Astrocyte (in vitro differentiated cells and primary cell): ENCODE results near the gene MAVS. TPM values are rescaled to one million over a fixed set of nuclear protein-coding genes. Genes with fewer than 3 reads are reported as not detected.
"Not testable (repeated sequence)": the region's sequence is repeated elsewhere in the genome, so short reads cannot be mapped to it uniquely, and the experiment has no call there.

Source experiments
- DNase-seq: peaks from one replicate; pipeline ENCODE4 v3.0.0-alpha.2; 2010; ENCODE audit warnings: low read depth
- FAIRE-seq: peaks from 2 replicates; lab custom pipeline; 2011; peaks lifted over from hg19 to GRCh38; lab: Jason Lieb, UNC
- H2AFZ ChIP-seq: 2 replicates; pipeline ENCODE4 v1.6.0; 2012; ENCODE audit warnings: low read depth, low read length, inconsistent platforms
- H3K27ac ChIP-seq: 2 replicates; pipeline ENCODE4 v1.5.1; 2011; ENCODE audit warnings: low read depth, low read length, inconsistent platforms
- H3K27me3 ChIP-seq: 2 replicates; pipeline ENCODE4 v1.6.0; 2011; ENCODE audit warnings: low read length, inconsistent platforms; ENCODE audit not compliant: insufficient read depth
- H3K36me3 ChIP-seq: 2 replicates; pipeline ENCODE4 v1.5.1; 2011; ENCODE audit warnings: low read length, inconsistent platforms; ENCODE audit not compliant: insufficient read depth
- H3K4me1 ChIP-seq: 2 replicates; pipeline ENCODE4 v1.5.1; 2011; ENCODE audit warnings: low read length, inconsistent platforms; ENCODE audit not compliant: insufficient read depth
- H3K4me2 ChIP-seq: 2 replicates; pipeline ENCODE4 v1.6.0; 2012; ENCODE audit warnings: low read length, inconsistent platforms
- H3K4me3 ChIP-seq: 2 replicates; pipeline ENCODE4 v1.5.1; 2011; ENCODE audit warnings: low read depth, mild to moderate bottlenecking, low read length, inconsistent platforms; ENCODE audit not compliant: insufficient read depth
- H3K79me2 ChIP-seq: 2 replicates; pipeline ENCODE4 v1.6.0; 2012; ENCODE audit warnings: mild to moderate bottlenecking, low read length, inconsistent platforms; ENCODE audit not compliant: insufficient read depth
- H3K9ac ChIP-seq: 2 replicates; pipeline ENCODE4 v1.6.0; 2012; ENCODE audit warnings: mild to moderate bottlenecking, low read length, inconsistent platforms
- H3K9me3 ChIP-seq: 2 replicates; pipeline ENCODE4 v1.5.1; 2012; ENCODE audit warnings: low read depth, mild to moderate bottlenecking, low read length, inconsistent platforms; ENCODE audit not compliant: insufficient read depth
- H4K20me1 ChIP-seq: 2 replicates; pipeline ENCODE4 v1.6.0; 2012; ENCODE audit warnings: low read length, inconsistent platforms; ENCODE audit not compliant: insufficient read depth
- H3K27ac Mint-ChIP-seq: one replicate; pipeline ENCODE4 v1.8.0; 2021; ENCODE audit warnings: mild to moderate bottlenecking, mixed read lengths; ENCODE audit not compliant: unreplicated experiment
- H3K27me3 Mint-ChIP-seq: one replicate; pipeline ENCODE4 v1.8.0; 2021; ENCODE audit warnings: low read depth, mixed read lengths; ENCODE audit not compliant: unreplicated experiment
- H3K36me3 Mint-ChIP-seq: one replicate; pipeline ENCODE4 v1.8.0; 2021; ENCODE audit warnings: low read depth, mixed read lengths; ENCODE audit not compliant: unreplicated experiment
- H3K4me1 Mint-ChIP-seq: one replicate; pipeline ENCODE4 v1.8.0; 2021; ENCODE audit warnings: low read depth, mixed read lengths; ENCODE audit not compliant: unreplicated experiment
- H3K4me3 Mint-ChIP-seq: one replicate; pipeline ENCODE4 v1.8.0; 2021; ENCODE audit warnings: mild to moderate bottlenecking, moderate library complexity, mixed read lengths; ENCODE audit not compliant: unreplicated experiment
- H3K9me3 Mint-ChIP-seq: one replicate; pipeline ENCODE4 v1.8.0; 2021; ENCODE audit warnings: mild to moderate bottlenecking, mixed read lengths; ENCODE audit not compliant: unreplicated experiment
- CTCF ChIP-seq: IDR thresholded peaks from 2 replicates; pipeline ENCODE4 v1.5.1; 2011; ENCODE audit warnings: low read depth, mild to moderate bottlenecking, inconsistent platforms, low read length, moderate library complexity; ENCODE audit not compliant: insufficient read depth
- EZH2 ChIP-seq: IDR thresholded peaks from 2 replicates; pipeline ENCODE4 v1.6.1; 2012; ENCODE audit warnings: mild to moderate bottlenecking, low read length, inconsistent platforms; ENCODE audit not compliant: insufficient read depth
- total RNA-seq: library from RNA; stranded (reverse); gene quantifications from 2 replicates; pipeline ENCODE4 v1.2.1, GENCODE V29; 2021

MAVS gene
- total RNA-seq, 1 donor from 2014 or later, result 42.1 TPM

DNA sequence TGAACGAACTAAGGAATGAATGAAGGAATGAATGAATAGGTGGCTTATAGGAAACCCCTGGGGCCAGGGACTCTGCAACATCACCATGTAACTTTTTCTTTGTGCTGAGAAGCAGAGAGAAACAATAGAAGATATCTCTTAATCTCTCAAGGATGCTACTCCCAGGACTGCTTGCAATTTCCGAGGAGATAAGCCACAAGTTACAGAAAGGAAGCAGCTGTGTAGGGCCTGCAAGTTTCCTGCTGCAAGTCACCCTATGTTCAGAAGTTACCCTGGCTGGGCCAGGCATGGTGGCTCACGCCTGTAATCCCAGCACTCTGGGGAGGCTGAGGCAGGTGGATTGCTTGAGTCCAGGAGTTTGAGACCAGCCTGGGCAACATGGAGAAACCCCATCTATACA is 7.3 kb upstream of the MAVS start:
- H3K36me3 ChIP-seq, result no peaks in the 10 kb centered on the region
- no peak overlapping the region for H3K9ac ChIP-seq
- no peak for DNase-seq
- H3K4me3 ChIP-seq, result no peak overlapping the region
- no peaks in the 10 kb centered on the region for H3K27me3 ChIP-seq
- no peak for FAIRE-seq
- H3K4me3 Mint-ChIP-seq, result no peak overlapping the region
- no peak overlapping the region for H3K4me2 ChIP-seq
- no peak overlapping the region for H3K27ac Mint-ChIP-seq
- no peaks in the 10 kb centered on the region for H3K27me3 Mint-ChIP-seq
- H3K27ac ChIP-seq, result no peak overlapping the region
- TF ChIP-seq EZH2 (no peak), CTCF (no peak)
- no peaks in the 10 kb centered on the region for H3K79me2 ChIP-seq
- no peaks in the 10 kb centered on the region for H3K9me3 ChIP-seq
- H3K4me1 ChIP-seq, result peaks cover 9% of the 10 kb centered on the region
- H4K20me1 ChIP-seq, result no peaks in the 10 kb centered on the region
- peaks cover 3% of the 10 kb centered on the region for H3K4me1 Mint-ChIP-seq
- no peak overlapping the region for H2AFZ ChIP-seq
- peaks cover 4% of the 10 kb centered on the region for H3K36me3 Mint-ChIP-seq
- no peaks in the 10 kb centered on the region for H3K9me3 Mint-ChIP-seq

DNA sequence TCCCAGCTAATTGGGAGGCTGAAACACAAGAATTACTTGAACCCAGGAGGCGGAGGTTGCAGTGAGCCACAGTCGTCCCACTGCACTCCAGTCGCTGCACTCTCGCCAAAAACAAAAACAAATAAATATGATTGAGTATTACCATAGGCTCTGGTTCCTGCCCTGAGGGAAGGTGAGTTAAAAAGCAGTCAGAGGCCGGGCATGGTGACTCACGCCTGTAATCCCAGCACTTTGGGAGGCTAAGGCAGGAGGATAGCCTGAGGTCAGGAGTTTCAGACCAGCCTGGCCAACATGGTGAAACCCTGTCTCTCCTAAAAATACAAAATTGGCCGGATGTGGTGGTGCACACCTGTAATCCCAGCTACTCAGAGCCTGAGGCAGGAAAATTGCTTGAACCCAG is 6.4 kb upstream of the MAVS start:
- H3K9ac ChIP-seq, DNase-seq, H2AFZ ChIP-seq, H4K20me1 ChIP-seq, FAIRE-seq, H3K36me3 ChIP-seq, H3K79me2 ChIP-seq, H3K36me3 Mint-ChIP-seq, H3K4me2 ChIP-seq, H3K4me3 ChIP-seq, H3K27ac ChIP-seq, H3K27ac Mint-ChIP-seq, H3K4me1 ChIP-seq, H3K27me3 ChIP-seq, H3K27me3 Mint-ChIP-seq, H3K9me3 Mint-ChIP-seq, H3K9me3 ChIP-seq, H3K4me1 Mint-ChIP-seq, H3K4me3 Mint-ChIP-seq: not testable (repeated sequence)

DNA sequence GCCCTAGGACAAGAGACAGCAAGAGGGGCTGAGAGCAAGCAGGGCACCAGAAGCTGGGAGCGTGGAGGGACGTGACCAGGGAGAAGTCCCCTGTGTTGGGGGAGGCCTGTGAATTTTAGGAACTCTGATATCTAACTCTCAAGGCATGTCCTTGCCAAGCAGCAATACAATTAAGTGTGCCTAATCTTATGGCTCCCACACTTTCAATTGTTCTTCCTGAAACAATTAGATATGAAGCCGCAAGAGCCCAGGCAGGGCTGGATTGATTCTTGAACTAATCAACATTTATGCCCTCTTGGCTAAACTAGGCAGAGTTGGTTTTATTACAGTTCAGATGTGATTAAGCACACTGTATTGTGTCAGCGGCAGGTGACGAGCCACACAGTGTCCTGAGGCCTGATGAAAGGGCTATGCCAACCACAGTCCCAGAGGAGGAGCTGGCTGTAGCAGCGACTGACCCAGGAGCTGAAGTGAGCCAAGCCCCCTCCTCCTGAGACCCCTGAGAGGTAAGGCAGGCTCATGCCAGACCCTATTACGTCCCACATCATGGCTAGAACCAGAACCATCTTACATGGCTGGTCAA is 4.2 kb upstream of the MAVS start:
- peaks cover 14% of the 10 kb centered on the region for H3K79me2 ChIP-seq
- FAIRE-seq (no peak), DNase-seq (no peak)
- peaks cover under 1% of the 10 kb centered on the region for H4K20me1 ChIP-seq
- peaks cover 14% of the 10 kb centered on the region for H3K4me1 ChIP-seq
- no peak overlapping the region for H3K27ac Mint-ChIP-seq
- peaks cover 3% of the 10 kb centered on the region for H3K4me1 Mint-ChIP-seq
- no peak for TF ChIP-seq CTCF
- no peak for TF ChIP-seq EZH2
- H3K9ac ChIP-seq, result no peak overlapping the region
- no peaks in the 10 kb centered on the region for H3K27me3 Mint-ChIP-seq
- no peaks in the 10 kb centered on the region for H3K9me3 Mint-ChIP-seq
- no peak overlapping the region for H2AFZ ChIP-seq
- H3K27me3 ChIP-seq, result no peaks in the 10 kb centered on the region
- no peaks in the 10 kb centered on the region for H3K36me3 ChIP-seq
- no peaks in the 10 kb centered on the region for H3K9me3 ChIP-seq
- H3K4me2 ChIP-seq, result no peak overlapping the region
- no peak overlapping the region for H3K4me3 ChIP-seq
- no peaks in the 10 kb centered on the region for H3K36me3 Mint-ChIP-seq
- H3K4me3 Mint-ChIP-seq, result no peak overlapping the region
- H3K27ac ChIP-seq, result no peak overlapping the region
